Erythroblast (primary cell): ENCODE data around the gene CTDNEP1.

Experiments
- GATA1 ChIP-seq: IDR thresholded peaks from 2 replicates; pipeline ENCODE4 v1.6.1; 2011; ENCODE audit warnings: low read depth, mild to moderate bottlenecking, control low read depth, low read length, moderate library complexity
- POLR2A ChIP-seq: IDR thresholded peaks from 2 replicates; pipeline ENCODE4 v1.6.1; 2011; ENCODE audit warnings: mild to moderate bottlenecking, low read length

DNA sequence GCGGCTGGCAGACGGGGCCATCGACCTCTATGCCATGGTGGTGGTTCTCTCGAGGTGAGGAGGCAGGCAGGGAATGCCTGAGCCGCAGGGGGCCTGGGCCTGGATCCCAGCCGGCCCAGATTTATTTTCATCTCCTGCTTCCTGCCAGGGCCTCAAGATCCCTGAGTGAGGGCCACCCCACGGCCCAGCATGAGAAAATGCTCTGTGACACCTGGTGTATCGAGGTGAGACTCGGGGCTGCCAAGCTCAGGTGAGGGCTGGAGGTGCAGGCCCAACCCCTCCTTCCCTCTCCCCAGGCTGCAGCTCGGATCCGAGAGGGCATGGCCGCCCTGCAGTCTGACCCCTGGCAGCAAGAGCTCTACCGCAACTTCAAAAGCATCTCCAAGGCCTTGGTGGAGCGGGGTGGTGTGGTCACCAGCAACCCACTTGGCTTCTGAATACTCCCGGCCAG, 26.8 kb downstream of the CTDNEP1 start:
- TF ChIP-seq POLR2A (no peak), GATA1 (no peak)
